Measurements from ENCODE around the gene PHLDA2. TPM values are rescaled to one million over a fixed set of nuclear protein-coding genes. Genes with fewer than 3 reads are reported as not detected.

PHLDA2 gene
- total and polyA plus RNA-seq, 12 donors = 0.39 to 14.2 (median 0.89) TPM; not detected in 1

DNA sequence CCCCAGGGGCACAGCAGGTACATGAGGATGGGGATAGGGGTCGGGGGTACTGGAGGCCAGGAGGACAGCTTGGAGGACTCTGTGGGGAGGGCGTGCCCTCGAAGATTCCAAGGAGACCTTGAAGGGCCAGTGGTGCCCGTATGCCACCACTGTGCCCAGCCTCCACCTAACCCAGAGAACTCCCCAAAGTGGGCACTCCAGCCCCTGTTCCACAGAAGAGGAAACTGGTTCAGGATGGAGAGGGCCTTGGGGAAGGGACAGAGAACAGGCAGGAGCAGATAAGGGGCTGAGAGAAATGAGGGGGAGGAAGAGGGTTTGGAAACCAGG lies 2.2 kb upstream of the PHLDA2 start:
- Histone ChIP-seq H3K4me1 (peaks cover 9 to 46% (median 23%) of the 10 kb centered on the region in 9 donors), H3K4me3 (no peak overlapping the region), H3K27me3 (peaks cover 0 to 50% (median 39%) of the 10 kb centered on the region in 7 donors), H3K9me3 (no peaks in the 10 kb centered on the region), H3K27ac (no peak overlapping the region), H3K36me3 (no peaks in the 10 kb centered on the region)
- TF ChIP-seq CTCF (IDR thresholded peaks at IDR 0.05) = no peak
- intact Hi-C loops (cut with DNase I) = no loop called here
- WGBS, 2 donors = 75 to 86% methylated on average over 4 of the region's 4 CpGs
- ATAC-seq (no peak), DNase-seq (no peak)

DNA sequence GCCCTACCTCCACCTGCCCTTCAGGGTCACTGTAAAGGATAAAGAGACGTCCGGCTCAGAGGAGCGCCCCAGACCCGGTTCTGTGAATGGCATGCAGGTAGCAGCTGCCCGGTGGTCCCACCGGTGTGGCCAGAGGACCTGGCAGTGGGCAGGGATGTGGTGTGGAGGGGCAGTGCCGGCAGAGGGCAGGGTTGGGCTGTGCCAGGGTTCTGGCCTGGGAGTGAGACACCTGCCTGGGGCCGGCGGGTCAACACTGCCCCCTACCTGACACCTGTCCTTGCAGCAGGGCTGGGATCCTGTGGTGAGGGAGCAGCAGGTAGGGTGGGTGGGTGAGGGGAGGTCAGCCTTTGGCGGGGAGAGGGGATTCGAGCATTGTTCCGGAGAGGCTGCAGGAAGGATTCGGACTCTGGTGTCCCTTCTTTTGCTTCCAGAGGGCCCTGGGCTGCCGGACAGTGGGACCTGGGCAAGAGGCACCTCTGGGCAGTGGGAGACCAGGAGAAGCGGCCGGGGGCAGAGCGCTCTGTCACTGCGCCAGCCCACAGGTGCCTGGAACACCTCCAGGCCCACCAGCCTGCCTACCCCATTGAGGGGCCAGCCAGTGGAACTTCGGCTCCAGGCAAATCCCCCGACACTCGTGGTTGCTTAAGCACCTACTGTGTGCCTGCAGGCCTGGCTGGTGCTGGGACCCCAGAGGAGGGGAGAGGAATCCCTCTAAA lies 1.6 kb upstream of the PHLDA2 start:
- peak; percentile 36 to 69 (median 50) for ATAC-seq
- peak; percentile 3 to 67 (median 51) for TF ChIP-seq CTCF (IDR thresholded peaks at IDR 0.05)
- DNase-seq = peak; percentile 44 to 67
- H3K27ac ChIP-seq = peak overlapping the region in 4 of 10 donors; percentile 6 to 84 (median 13)
- H3K9me3 ChIP-seq = no peaks in the 10 kb centered on the region
- H3K4me1 ChIP-seq = peaks cover 9 to 46% (median 23%) of the 10 kb centered on the region in 9 donors
- intact Hi-C loops (cut with DNase I) = no loop called here
- WGBS, 2 donors = 42 to 47% methylated on average over 20 to 21 of the region's 21 CpGs
- peaks cover 0 to 51% (median 39%) of the 10 kb centered on the region in 7 donors for H3K27me3 ChIP-seq
- H3K36me3 ChIP-seq = no peaks in the 10 kb centered on the region
- H3K4me3 ChIP-seq = peak overlapping the region in 8 of 10 donors; percentile 40 to 65 (median 56)

GRCh38 chr11:2929950-2930703 lies 907 bp upstream of the PHLDA2 start:
- Histone ChIP-seq H3K4me3 (peak overlapping the region in 9 of 10 donors; percentile 40 to 65 (median 55)), H3K27ac (peak overlapping the region in 4 of 10 donors; percentile 6 to 84 (median 13)), H3K27me3 (peaks cover 0 to 51% (median 39%) of the 10 kb centered on the region in 7 donors), H3K9me3 (no peaks in the 10 kb centered on the region), H3K36me3 (no peaks in the 10 kb centered on the region), H3K4me1 (peaks cover 9 to 46% (median 23%) of the 10 kb centered on the region in 9 donors)
- ATAC-seq (peak in 4 of 8 donors; percentile 4 to 47 (median 30)), DNase-seq (peak in 1 of 2 donors; percentile 27)
- 6 to 9% methylated on average over 47 of the region's 47 CpGs for WGBS, 2 donors
- TF ChIP-seq CTCF (IDR thresholded peaks at IDR 0.05) = peak in 1 of 9 donors; percentile 45
- intact Hi-C loops (cut with DNase I) = no loop called here

GRCh38 chr11:2929531-2929949 lies 320 bp upstream of the PHLDA2 start:
- Histone ChIP-seq H3K27ac (peak overlapping the region in 2 of 10 donors; percentile 10 to 84), H3K4me1 (peaks cover 9 to 46% (median 23%) of the 10 kb centered on the region in 9 donors), H3K36me3 (no peaks in the 10 kb centered on the region), H3K27me3 (peaks cover 0 to 51% (median 39%) of the 10 kb centered on the region in 7 donors), H3K4me3 (peak overlapping the region in 9 of 10 donors; percentile 40 to 65 (median 55)), H3K9me3 (no peaks in the 10 kb centered on the region)
- DNase-seq (peak in 1 of 2 donors; percentile 50), ATAC-seq (peak in 5 of 8 donors; percentile 10 to 48 (median 33))
- no peak for TF ChIP-seq CTCF (IDR thresholded peaks at IDR 0.05)
- 2% methylated on average over 44 to 48 of the region's 48 CpGs for WGBS, 2 donors
- intact Hi-C loops (cut with DNase I) = no loop called here
